Right lobe of liver (tissue), 6 donors: ENCODE data around the gene ERC1. TPM values are rescaled to one million over a fixed set of nuclear protein-coding genes. Genes with fewer than 3 reads are reported as not detected.

ENCODE experiments used
- ATAC-seq, 4 donors: fragments of 200-7000 bp; cut with Tn5 transposase; one replicate each; pipeline ENCODE4 v1.9.1; 2020; ENCODE audit warnings: mild to moderate bottlenecking in 4 of 4, moderate library complexity in 4 of 4
- DNase-seq, 3 donors: peaks; one replicate each; pipeline ENCODE4 v3.0.0-alpha.2; 2020
- H3K27ac ChIP-seq, 3 donors: fragments of 200-600 bp; one replicate each; pipeline ENCODE4 v1.8.0; 2022
- H3K27me3 ChIP-seq, 2 donors: fragments of 200-600 bp; one replicate each; pipeline ENCODE4 v1.8.0; 2022
- H3K36me3 ChIP-seq, 4 donors: fragments of 200-600 bp; sonication (generic) in 1 of 4; one replicate each; pipeline versions ENCODE4 v1.5.1 to v1.8.0; 2017 to 2022; ENCODE audit warnings: control low read depth in 1 of 4
- H3K4me1 ChIP-seq, 4 donors: fragments of 200-600 bp; sonication (generic) in 1 of 4; one replicate each; pipeline versions ENCODE4 v1.5.1 to v1.8.0; 2017 to 2022; ENCODE audit warnings: control low read depth in 1 of 4
- H3K4me3 ChIP-seq, 3 donors: fragments of 200-600 bp; one replicate each; pipeline ENCODE4 v1.8.0; 2022
- H3K9me3 ChIP-seq, 4 donors: fragments of 200-600 bp; sonication (generic) in 1 of 4; one replicate each; pipeline versions ENCODE4 v1.5.1 to v1.8.0; 2017 to 2022; ENCODE audit warnings: control low read depth in 1 of 4
- POLR2A ChIP-seq: fragments of 450-650 bp; IDR thresholded peaks from one replicate; pipeline ENCODE4 v1.6.1; 2017; ENCODE audit warnings: antibody characterized with exemption, mild to moderate bottlenecking
- WGBS: methylation state at CpG from one replicate; pipeline ENCODE4 v1.1.6; 2018; ENCODE audit warnings: low coverage, low lambda C conversion rate; ENCODE audit not compliant: insufficient coverage; ENCODE audit errors: missing lambda C conversion rate; 5-methylcytosine and 5-hydroxymethylcytosine counted together
- intact Hi-C, 2 donors: fragments of 100-400 bp; cut with DNase I; formaldehyde crosslinking; loops; one replicate each; pipeline versions ENCODE4 v1.11.2 to v1.14.1; 2022
- total RNA-seq, 6 experiments: library from RNA; depleted of rRNA in 2 of 6; stranded (reverse); fragments of >200 nt in 2 of 6; fragmentation: NEBNext Ultra II Directional in 3 of 6; extraction: Animal tissue kit (Norgen Biotek cat#: 25700) in 3 of 6; gene quantifications; one replicate each; pipeline versions ENCODE4 v1.1.0 to v1.2.4, GENCODE V29; 2016 to 2023
- TF ChIP-seq, protein P1 (sequence below), 4 donors: fragments of 200-600 bp in 3 of 4; fragments of 450-650 bp in 1 of 4; IDR thresholded peaks; one replicate each; pipeline versions ENCODE4 v1.5.1 to v1.8.0; 2016 to 2022; ENCODE audit warnings: antibody characterized with exemption in 4 of 4, mild to moderate bottlenecking in 2 of 4
- donor health status: DM: no; HTN: yes; CAD: no.
- donor health status: DM: no; HTN: no; CAD: no.
- donor health status: DM: no; HTN: no; CAD: no.
- donor health status: DM: no; HTN: yes; CAD: no.
- donor health status: DM: no; HTN: yes; CAD: no.

Gene ERC1
- total RNA-seq, 6 experiments from 2014 or later = 24.8 to 30.8 (median 28.6) TPM

DNA sequence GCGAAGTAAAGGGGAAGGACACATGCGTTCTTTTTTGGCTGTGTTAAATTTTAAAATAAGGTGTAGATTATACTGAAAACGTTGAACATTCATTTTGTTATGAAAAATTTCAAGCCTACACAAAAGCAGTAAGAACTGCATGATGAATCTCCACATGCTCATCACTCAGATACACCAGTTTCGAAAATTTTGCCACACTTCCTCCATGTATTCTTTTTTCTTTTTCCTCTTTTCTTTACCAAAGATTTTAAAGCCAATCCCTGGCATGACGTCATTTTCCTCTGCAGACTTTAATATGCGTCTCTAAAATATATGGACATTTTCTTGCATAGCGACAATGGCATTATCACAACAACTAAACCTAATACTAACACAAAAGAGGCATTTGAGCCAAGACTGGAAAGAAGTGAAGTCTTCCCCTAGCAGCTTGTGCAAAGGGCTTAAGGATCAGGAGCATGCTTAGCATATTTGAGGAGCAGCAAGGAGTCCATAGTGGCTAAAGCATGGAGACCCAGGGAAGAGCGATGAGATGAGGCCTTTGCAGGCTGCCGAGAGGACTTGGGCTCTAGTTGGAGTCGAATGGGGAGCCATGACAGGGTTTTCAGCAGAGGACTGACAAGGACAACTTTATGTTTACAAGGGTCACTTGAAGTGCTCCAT is 111.9 kb downstream of the ERC1 start:
- DNase-seq (no peak), ATAC-seq (no peak)
- TF ChIP-seq, protein P1, sequence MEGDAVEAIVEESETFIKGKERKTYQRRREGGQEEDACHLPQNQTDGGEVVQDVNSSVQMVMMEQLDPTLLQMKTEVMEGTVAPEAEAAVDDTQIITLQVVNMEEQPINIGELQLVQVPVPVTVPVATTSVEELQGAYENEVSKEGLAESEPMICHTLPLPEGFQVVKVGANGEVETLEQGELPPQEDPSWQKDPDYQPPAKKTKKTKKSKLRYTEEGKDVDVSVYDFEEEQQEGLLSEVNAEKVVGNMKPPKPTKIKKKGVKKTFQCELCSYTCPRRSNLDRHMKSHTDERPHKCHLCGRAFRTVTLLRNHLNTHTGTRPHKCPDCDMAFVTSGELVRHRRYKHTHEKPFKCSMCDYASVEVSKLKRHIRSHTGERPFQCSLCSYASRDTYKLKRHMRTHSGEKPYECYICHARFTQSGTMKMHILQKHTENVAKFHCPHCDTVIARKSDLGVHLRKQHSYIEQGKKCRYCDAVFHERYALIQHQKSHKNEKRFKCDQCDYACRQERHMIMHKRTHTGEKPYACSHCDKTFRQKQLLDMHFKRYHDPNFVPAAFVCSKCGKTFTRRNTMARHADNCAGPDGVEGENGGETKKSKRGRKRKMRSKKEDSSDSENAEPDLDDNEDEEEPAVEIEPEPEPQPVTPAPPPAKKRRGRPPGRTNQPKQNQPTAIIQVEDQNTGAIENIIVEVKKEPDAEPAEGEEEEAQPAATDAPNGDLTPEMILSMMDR (IDR thresholded peaks at IDR 0.05) = no peak
- no peak for TF ChIP-seq POLR2A
- intact Hi-C loops = no loop called here
- 83% methylated on average over 10 of the region's 10 CpGs for WGBS
- H3K36me3 ChIP-seq = peaks cover 0 to 16% (median 0%) of the 10 kb centered on the region in 4 donors
- no peak overlapping the region for H3K4me3 ChIP-seq
- no peaks in the 10 kb centered on the region for H3K27me3 ChIP-seq
- H3K4me1 ChIP-seq = no peaks in the 10 kb centered on the region
- H3K9me3 ChIP-seq = no peaks in the 10 kb centered on the region
- H3K27ac ChIP-seq = no peak overlapping the region

GRCh38 chr12:1103632-1104031 is 112.6 kb downstream of the ERC1 start:
- 100% methylated on average over 3 of the region's 3 CpGs for WGBS
- intact Hi-C loops = no loop called here
- Histone ChIP-seq H3K9me3 (no peaks in the 10 kb centered on the region), H3K4me1 (no peaks in the 10 kb centered on the region), H3K36me3 (peaks cover 0 to 16% (median 0%) of the 10 kb centered on the region in 4 donors), H3K27ac (no peak overlapping the region), H3K27me3 (no peaks in the 10 kb centered on the region), H3K4me3 (no peak overlapping the region)
- ATAC-seq (no peak), DNase-seq (no peak)
- TF ChIP-seq POLR2A = no peak
- TF ChIP-seq, protein P1 (IDR thresholded peaks at IDR 0.05) = no peak

DNA sequence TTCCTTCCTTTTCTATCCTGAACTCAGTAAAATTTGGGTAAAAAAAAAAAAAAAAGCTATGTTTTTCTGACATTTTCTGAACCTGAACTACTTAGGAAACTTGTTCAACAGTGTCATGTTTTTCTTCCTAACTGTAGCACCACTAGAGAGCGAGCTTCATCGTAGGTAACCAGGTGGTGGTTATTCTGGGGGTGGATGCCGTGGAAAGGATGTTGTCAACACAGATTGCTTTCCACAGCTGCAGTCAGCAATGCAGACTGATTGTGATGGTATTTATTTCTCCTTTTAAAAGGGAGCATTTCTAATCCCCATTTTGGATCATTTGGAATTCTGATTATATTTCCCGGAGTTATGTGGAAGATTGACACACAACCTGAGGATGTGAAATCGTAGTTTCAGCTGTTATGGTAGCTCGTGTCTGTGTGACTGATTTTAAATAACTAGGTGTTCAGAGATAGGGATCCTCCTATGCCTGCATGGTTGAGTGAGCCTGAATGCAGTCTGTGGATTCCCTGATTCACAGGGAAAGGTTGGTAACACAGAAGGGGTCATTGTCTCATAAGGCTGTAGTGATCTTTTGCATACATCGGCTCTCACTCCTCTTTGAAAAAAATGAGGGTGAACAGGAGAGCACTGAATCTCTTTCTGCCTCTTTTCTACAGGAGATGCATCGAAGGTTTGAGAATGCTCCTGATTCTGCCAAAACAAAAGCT is 113.2 kb downstream of the ERC1 start:
- no peak for DNase-seq
- no peak overlapping the region for H3K27ac ChIP-seq
- H3K27me3 ChIP-seq = no peaks in the 10 kb centered on the region
- no peak for TF ChIP-seq POLR2A
- TF ChIP-seq, protein P1 (IDR thresholded peaks at IDR 0.05) = no peak
- no peak overlapping the region for H3K4me3 ChIP-seq
- intact Hi-C loops = no loop called here
- 86% methylated on average over 8 of the region's 8 CpGs for WGBS
- H3K9me3 ChIP-seq = no peaks in the 10 kb centered on the region
- peaks cover 0 to 16% (median 0%) of the 10 kb centered on the region in 4 donors for H3K36me3 ChIP-seq
- no peak for ATAC-seq
- no peaks in the 10 kb centered on the region for H3K4me1 ChIP-seq

DNA sequence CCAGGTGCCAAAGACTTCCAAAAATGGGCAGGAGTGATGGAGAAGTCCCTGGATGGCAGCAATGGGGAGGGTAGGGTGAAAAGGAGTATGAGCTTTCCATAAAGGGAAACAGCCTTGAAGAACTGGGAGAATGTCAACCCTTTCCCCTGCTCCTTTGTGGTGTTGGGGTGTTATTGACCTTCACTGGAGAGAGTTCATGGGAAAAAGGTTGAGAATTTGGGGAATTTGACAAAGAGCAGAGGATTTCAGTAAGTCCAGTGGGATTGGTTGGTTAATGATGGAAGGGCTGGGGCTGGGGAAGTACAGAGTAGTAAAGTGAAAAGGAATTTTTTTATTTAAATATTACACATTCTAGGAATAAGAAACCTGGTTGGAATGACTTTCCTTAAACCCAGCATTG is 116.6 kb downstream of the ERC1 start:
- Histone ChIP-seq H3K4me3 (no peak overlapping the region), H3K27ac (no peak overlapping the region), H3K27me3 (no peaks in the 10 kb centered on the region), H3K36me3 (peaks cover 0 to 19% (median 2%) of the 10 kb centered on the region in 4 donors), H3K4me1 (no peaks in the 10 kb centered on the region), H3K9me3 (no peaks in the 10 kb centered on the region)
- no peak for DNase-seq
- ATAC-seq = no peak
- TF ChIP-seq, protein P1 (IDR thresholded peaks at IDR 0.05) = no peak
- TF ChIP-seq POLR2A = no peak
- intact Hi-C loops = no loop called here
